Amygdala (tissue), 56 donors: ENCODE measurements around the gene SLC8A2.

ENCODE experiments used
- DNase-seq, 56 donors: peaks; one replicate each; lab custom pipeline; 2025; lab: John Stamatoyannopoulos, UW

Gene SLC8A2

DNA sequence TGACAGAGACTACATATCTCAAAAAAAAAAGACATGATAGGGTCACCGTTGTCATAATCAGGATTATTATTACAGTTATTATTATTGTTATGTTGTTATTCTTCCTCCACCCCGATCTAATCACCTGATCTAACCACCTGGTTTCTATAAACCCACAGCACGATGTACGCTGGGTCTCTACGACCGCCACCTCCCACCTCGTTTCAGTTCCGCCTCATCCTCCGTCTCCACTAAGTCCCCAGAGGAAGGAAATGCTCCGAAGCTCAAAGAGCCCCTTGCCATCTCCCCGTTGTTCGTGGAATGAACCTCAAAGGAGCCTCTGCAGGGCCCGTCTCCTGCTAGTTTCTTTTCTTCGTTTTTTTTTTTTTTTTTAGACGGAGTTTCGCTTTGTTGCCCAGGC is 36.5 kb downstream of the SLC8A2 start:
- no peak for DNase-seq

DNA sequence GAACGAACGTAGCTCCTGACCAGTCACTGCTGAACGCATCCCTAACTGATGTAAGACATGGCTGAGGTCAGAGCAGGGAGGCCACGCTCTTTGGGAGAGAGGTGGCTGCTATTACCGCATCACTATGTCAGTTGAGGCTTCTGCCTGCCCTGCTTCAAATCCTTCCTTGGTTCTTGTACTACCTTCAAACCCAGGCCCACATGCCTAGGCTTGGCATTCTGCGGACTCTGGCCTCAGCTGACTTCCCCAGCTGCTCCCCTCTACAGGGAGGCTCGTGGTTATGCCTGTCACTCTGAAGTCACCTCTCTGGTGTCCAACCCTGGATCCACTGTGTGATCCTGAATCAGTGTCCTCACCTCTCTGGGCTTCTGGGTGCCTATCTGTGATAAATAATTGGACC is 37.6 kb downstream of the SLC8A2 start:
- no peak for DNase-seq

DNA sequence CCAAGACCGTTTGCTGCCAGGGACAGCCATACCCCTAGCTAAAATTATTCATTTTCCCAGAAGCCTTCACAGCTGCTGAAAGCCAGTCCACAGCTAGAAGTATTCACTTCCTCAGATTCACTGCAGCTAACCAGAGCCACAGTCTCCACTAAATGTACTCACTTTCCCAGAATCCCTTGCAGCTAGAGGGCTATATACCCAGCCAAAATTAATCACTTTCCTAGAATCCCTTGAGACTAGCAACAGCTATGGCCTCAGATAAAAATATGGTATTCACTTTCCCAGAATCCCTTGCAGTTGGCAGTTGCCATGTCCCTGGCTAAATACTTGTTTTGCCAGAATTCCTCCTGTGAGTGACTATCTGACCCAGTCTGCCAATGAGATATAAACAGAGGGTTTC is 38.6 kb downstream of the SLC8A2 start:
- DNase-seq = no peak

DNA sequence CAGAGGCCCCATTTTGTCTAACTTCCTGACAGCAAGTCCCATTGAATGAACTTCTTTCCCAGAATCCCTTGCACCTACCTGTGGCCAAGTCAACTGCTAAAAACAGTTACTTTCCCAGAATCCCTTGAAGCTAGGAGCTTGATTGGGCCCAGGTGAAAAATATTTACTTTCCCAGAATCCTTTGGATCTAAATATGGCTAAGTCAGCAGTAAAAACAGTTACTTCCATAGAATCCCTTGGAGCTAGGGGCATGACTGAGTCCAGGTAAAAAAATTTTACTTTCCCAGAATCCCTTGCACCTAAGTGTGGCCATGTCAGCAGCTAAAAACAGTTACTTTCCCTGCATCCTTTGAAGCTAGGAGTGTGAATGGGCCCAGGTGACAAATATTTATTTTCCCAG is 39.2 kb downstream of the SLC8A2 start:
- DNase-seq = no peak

DNA sequence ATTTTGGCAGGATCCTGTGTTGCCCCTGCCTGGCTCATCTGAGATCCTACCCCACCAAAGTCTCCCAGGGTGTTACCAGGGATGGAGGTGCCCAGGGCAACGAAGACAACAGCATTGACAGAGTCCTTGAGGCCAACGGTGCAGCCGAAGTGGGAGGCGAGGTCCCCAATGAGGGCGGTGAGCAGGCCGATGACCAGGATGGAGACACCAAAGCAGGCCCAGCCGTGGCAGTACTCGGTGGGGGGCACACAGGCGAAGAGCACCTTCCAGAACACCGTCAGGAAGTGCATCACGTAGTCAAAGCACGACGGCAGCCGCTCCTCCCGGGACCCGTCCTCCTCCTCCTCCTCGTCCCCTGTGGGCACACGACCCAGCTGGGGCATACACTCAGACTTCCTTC is 39.6 kb downstream of the SLC8A2 start:
- no peak for DNase-seq

DNA sequence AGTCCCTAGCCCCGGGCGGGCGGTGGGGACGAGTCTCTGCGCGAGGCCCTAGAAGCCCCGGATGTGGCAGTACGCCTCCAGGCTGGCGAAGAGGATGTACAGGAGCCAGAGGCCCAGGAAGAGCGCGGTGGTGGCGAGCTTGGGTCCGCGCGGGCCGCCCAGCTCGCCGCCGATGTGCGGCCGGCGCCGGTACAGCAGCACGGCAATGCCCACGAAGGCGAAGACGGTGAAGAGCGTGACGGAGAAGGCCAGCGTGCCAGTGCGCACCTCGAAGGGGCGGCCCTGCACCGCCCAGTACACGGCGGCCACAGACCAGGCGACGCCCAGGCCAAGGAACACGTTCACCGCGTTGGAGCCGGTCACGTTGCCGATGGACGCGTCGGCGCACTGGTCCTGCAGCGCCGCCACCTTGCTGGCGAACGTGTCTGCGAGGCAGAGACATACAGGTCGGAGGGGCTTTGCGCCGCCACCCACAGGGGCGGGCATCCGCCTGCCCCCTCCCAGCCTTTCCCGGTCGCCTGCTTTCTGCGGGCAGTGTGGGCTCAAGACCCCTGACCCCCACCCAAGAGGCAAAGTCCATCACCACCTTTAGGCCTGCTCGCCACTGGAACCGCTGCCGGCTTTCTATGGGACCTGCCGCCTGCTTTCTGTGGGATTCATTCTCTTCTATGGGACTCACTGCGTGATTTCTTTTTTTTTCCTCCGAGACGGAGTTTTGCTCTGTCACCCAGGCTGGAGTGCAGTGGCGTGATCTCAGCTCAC is 41.5 kb downstream of the SLC8A2 start:
- DNase-seq = no peak

DNA sequence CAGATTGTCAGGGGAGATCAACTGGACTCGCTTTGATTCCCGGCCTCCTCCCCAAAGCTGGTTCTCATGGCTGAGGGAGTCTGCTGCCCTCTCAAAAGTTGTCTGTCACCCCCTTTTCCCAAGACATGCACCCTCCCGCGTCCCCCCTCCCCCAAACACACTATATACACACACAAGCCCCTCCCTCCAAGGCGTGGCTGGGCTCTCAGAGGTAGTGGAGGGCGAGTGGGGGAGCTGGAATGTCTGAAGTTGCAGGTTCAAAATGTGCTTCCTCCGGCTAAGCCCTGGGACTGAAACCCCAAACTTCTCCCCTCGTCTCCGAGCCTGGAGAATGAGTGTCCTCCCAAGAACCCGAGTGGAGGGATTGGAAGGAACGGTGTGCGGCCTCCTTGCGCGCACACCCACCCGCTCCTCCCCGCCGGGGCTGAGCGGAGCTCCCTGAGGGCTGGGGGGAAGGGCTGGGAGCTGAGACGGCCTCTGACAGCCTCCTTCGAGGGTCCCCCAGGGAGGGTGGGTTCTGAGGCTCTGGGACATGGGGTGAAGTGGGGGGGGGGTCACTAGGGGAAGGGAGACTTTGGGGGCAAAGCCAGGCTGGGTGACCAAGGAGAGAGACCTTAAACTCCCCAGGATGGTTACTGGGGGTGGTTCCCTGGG is 42.4 kb downstream of the SLC8A2 start:
- DNase-seq = no peak

DNA sequence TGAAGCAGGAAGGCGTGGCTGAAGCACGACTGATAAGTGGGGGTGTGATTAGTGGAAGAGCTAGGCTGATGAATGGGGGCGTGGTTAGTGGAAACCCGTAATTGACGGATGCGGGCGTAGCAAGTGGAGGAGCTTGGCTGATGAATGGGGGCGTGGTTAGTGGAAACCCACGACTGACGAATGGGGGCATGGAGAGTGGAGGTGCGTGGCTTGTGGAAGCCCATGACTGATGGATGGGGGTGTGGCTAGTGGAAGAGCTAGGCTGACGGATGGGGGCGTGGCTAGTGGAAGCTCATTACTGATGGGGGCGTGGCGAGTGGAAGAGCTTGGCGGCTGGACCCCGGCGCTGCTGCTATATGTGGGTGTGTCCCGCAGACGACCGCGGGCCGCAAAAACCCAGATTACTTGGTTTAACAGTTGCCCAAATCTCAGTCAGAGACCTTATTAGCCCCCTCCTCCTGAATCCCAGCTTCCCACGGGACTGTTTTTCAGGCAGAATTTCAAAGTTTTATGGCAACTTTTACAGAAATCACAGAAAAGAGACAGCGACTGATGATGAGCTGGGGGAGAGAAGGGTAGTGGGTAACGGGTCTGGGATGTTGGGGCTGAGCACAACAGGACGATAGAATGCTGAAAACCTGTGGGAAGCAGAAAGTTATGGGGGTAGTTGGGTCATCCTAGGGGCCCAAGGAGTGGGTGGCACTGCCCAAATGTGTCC is 43.4 kb downstream of the SLC8A2 start:
- peak in 53 of 56 donors; percentile 12 to 98 (median 79) for DNase-seq

DNA sequence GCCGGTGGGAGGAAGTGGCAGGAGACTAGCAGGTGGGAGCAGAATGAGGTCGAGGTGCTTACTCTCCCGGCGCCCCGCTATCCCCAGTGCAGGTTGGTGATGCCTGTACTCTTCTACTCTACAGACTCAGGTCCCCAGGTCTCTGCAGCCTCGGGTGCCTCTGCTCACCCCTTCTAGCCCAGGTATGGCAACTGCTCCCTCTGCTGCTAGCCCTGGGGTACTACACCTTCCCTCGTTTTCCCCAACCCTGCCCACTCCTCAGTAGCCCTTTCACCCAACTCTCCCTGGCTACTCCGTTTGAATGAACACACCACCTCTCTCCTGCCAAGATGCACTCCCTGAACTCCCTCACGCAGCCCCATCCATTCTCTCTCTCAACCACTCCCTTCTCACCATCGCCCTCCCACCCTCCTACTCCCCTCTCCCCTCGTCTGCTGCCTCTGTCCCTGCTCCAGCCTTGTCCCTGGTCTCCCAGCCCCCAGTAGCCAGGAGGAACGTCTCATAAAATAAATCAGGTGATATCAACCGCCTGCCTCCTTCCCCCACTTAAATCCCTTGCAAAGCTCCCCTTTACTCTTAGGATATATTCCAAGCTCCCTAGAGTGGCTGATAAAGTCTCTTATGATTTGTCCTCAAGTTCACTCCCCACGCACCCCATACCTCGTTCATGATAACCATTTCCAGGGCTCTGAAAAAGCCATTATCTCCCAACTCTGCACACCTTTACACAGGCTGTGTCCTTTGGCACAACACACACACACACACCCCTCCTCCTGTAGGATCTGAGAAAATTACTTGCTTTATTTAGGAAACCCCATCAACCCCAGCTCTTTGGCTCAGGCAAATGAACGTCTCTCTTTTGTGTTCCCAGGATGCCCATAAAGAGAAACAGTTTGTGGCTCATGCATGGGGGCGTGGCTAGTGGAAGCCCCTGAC is 44.2 kb downstream of the SLC8A2 start:
- DNase-seq = peak in 30 of 56 donors; percentile 10 to 62 (median 32)

DNA sequence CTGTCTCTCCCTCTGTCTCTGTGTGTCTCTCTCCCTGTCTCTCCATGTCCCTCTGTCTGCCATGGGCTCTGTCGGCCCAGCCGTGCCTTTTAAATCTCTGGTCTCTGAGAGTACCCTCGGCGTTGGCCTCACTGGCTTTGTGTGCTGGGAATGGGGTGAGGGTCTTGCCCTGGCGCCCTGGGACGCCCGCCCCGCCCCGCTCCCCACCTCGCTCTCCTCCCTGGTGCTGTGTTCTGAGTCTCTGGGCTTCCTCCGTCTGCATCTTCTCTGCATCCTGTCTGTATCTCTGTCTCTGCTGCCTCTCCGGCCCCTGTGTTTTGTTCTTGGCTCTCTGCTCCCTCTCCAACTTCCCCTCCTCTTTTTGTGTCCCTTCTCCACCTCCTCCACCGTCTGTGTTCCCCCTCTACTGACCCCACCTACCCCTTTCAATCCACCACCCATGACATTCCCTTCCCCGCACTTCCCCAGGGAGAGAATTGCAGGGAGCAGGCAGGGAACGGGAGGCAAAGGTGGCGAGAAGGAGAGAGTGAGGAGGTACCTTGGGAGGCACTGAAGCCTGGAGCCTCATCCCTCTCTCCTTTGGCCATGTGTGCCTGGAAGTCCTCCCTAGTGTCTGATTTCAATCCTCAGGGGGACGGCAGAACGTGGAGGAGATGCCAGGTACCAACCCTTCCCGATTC is 48.4 kb downstream of the SLC8A2 start:
- DNase-seq = no peak

DNA sequence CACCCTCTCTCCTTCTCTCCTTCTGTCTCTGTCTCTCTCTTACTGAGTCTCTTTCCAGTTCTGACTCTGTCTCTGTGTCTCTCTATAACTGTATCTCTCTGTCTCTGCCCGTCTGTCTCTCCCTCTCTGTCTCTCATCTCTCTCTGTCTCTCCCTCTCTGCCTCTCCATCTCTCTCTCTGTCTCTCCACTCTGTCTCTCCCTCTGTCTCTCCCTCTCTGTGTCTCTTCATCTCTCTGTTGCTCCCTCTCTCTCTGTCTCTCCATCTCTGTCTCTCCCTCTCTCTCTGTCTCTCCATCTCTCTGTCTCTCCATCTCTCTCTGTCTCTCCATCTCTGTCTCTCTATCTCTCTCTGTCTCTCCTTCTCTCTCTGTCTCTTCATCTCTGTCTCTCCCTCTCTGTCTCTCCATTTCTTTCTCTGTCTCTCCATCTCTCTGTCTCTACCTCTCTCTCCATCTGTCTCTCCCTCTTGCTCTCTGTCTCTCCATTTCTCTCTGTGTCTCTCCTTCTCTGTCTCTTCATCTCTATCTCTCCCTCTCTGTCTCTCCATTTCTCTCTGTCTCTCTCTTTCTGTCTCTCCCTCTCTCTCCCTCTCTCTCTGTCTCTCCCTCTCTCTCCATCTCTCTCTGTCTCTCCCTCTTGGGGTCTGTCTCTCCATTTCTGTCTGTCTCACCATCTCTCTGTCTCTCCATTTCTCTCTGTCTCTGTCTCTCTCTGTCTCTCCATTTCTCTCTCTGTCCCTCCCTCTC is 49.1 kb downstream of the SLC8A2 start:
- DNase-seq = no peak

DNA sequence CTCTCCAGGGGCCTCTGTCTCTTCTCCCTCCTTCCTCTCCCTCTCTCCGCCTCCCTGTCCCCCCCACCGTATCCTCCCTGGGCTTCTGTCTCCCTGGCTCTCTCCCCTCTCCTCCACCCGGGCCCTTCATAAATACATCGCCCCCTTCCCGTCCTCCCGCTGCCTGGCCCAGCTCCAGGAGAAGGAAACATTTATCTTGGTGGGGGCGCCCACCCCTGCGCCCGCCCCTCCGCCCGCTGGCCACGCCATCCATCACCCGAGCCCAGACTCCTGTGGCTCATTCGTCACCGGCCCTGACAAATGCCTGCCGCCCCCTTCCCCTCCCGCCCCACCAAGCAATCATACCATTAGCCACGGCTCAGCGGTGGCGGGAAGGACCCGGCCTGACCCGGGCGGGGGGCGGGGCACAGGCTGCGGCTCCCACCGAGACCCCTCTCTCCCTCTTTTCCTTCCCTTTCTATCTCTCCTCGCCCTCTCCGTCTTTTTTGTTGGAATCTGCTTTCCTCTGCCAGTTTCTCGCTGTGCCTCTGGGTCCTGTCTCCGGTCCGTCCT is 49.8 kb downstream of the SLC8A2 start:
- DNase-seq = peak in 1 of 56 donors; percentile 28

DNA sequence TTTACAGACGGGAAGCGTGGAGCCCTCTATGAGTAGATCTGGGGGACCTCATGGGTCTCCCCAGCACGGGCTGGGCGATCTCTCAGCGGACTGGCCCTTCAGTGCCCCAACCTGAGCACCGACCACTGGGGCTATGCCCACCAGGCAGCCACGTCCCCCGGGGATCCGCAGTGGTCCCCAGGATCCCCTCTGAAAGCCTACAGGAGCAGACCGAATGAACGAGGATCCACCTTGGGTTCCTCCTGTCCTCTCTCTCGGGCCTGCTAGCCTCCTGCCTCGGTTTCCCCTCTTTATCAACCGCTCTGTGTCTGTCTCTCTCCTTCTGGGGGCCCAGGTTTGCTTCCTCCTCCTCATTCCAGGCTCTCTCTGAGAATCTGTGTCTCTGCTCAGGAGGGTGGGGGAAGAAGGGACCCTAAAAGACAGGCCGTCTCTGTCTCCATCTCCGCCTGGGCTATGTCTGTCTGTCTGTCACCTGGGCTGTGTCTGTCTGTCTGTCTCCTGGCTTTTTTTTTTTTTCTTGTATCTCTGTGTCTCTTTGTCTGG is 50.4 kb downstream of the SLC8A2 start:
- no peak for DNase-seq

DNA sequence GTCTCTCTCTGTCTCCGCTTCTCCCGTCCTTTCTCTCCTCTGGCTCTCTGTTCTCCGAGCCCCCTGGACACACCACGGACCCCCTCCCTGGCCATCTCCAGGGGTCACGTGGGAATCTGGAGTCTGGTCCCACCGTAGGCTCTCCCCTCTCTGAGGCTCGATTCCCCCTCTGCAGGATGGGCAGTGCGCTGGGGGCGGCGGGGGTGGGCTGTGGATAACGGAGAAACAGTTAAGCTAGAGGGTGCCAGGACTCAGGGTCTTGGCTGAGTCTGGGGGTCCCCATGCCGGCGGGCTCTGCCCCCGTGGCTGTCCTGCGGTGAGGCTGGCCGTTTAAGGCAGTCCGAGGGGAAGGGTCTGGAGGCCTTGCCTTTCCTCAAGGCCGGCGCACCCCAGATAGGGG is 51.9 kb downstream of the SLC8A2 start:
- DNase-seq = no peak

DNA sequence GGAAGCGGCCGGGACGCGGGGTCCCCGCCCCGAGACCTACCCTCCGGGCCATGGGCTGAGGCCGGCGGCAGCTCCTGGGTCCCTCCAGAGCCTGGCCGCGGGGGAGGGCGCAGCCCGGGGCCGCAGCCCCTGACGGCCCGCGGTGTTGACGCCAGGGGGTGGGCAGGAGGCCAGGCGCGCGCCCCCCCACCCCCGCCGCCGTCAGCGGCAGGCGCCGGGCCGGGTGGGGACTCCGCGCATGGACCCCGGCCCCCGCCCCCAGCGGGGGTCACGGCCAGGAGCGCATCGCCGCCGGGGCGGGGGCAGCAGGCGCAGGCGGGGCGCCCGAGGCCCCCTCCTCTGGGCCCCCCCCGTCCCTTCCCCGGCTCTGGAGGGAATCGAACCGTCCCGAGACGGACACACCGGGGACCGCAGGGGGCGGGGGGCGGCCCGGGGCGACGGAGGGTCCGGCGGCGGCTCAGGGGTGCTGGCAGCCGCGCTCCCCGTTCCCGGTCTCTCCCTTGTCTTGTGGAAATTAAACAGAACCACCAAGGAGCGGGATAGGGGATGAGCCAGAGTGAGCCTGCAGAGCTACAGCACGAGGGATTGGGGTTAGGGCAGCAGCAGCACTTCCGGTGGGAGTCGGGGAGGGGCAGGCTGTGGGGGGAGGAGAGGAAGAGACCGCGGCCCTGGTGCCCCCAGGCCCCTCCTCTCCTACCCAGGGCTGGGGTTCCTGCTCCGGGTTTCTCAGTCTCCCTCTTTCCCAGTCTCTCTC is 52.5 kb downstream of the SLC8A2 start, which contains the start of gene MEIS3:
Gene MEIS3 (minus strand): TSS at position 498 of the 754 bp plus-strand sequence. CDS start 446 bp downstream, at position 52.
- DNase-seq = no peak

DNA sequence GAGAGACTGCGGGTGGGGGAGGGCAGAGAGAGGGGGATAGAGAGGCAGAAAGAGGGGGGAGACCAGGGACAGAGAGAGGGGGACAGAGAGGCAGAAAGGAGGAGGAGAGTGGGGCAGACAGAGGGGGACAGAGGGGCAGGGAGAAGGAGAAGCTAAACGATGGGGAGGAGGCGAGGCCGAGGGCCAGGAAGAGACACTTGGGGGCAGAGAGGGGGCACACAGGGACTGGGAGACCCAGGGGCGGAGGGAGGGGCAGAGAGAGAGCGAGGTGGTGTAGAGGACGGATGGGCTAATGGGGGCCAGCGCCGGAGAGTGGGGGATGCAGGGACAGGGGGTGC is 53.0 kb downstream of the SLC8A2 start:
- DNase-seq = no peak

DNA sequence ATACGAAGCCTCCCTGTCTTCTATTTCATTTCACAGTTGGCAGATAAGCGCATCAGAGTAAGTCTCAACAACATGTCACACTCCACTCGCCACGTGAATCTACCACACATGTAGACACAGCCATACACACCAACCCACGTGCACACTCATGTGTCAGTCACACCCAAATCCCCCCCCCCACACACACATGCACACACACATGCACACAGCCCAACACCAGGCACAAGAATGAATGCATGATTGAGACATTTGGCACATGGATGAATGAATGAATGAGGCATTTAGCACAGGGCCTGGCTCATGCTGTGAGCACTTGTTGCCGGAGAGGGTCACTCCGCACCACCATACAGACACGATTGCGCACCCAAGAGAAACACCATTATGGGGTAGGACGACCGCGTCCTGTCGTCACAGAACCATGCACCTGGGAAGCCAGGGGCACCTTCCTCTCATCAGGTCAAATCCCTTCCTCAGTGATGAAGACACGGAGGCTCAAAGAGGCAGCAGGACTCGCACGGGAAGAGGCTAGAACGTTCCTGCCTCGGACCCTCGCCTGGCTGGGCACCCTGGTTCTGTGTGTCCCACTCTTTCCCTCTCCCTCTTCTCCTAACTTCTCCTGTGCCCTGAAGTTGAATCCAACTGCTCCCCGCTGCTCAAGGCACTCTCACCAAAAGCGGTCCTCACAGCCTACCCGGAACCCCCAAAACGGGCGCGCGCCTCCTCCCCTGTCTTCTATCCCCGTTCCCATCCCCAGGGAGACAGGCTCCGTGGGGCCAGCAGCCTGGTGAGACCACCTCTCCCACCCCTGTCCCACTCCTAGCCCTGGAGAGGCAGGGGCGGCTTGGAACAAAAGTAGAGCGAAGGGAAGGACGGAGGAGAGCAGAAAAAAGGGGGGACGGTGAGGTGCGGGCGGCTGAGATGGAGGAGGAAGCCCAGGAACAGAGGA is 53.7 kb downstream of the SLC8A2 start:
- DNase-seq = peak in 8 of 56 donors; percentile 11 to 42 (median 24)
